Naive B cell (primary cell): ENCODE data around the gene TP53BP2. TPM values are rescaled to one million over a fixed set of nuclear protein-coding genes. Genes with fewer than 3 reads are reported as not detected.
A peak's percentile ranks its signal among the peaks of the same experiment; 100 is the strongest.

Experiments
- ATAC-seq, 2 donors: fragments of 150-1000 bp; cut with Tn5 transposase; 2 replicates each; pipeline ENCODE4 v1.10.0; 2021; ENCODE audit warnings: low read depth in 2 of 2, mild to moderate bottlenecking in 2 of 2, moderate library complexity in 2 of 2
- DNase-seq: peaks from one replicate; pipeline ENCODE4 v3.0.0; 2022
- H3K27ac Mint-ChIP-seq, 6 donors: one replicate each; pipeline ENCODE4 v1.8.0; 2020 to 2022; ENCODE audit warnings: mild to moderate bottlenecking in 6 of 6, mixed read lengths in 6 of 6, moderate library complexity in 5 of 6, inconsistent platforms in 2 of 6
- H3K27me3 Mint-ChIP-seq, 3 donors: one replicate each; pipeline ENCODE4 v1.8.0; 2021 to 2022; ENCODE audit warnings: mixed read lengths in 3 of 3, mild to moderate bottlenecking in 1 of 3
- H3K36me3 Mint-ChIP-seq, 2 donors: one replicate each; pipeline ENCODE4 v1.8.0; 2020 to 2022; ENCODE audit warnings: mixed read lengths in 2 of 2, inconsistent platforms in 1 of 2, mild to moderate bottlenecking in 1 of 2
- H3K4me1 Mint-ChIP-seq, 3 donors: one replicate each; pipeline ENCODE4 v1.8.0; 2020 to 2022; ENCODE audit warnings: mixed read lengths in 3 of 3, inconsistent platforms in 1 of 3, mild to moderate bottlenecking in 1 of 3, moderate library complexity in 1 of 3
- H3K4me3 Mint-ChIP-seq, 8 donors: one replicate each; pipeline ENCODE4 v1.8.0; 2020 to 2022; ENCODE audit warnings: mild to moderate bottlenecking in 8 of 8, mixed read lengths in 8 of 8, moderate library complexity in 8 of 8, inconsistent platforms in 2 of 8
- H3K9me3 Mint-ChIP-seq, 7 donors: one replicate each; pipeline ENCODE4 v1.8.0; 2020 to 2022; ENCODE audit warnings: mixed read lengths in 7 of 7, mild to moderate bottlenecking in 5 of 7, inconsistent platforms in 2 of 7, moderate library complexity in 1 of 7
- polyA plus RNA-seq, 6 donors: library from polyadenylated mRNA; unstranded; fragments of 300-500 nt; fragmentation: Illumina TruSeq; gene quantifications; one replicate each; pipeline ENCODE4 v1.2.3, GENCODE V29; 2021; ENCODE audit warnings: low read depth in 6 of 6

The TP53BP2 gene
- polyA plus RNA-seq, 6 donors from 2014 or later, result 2.8 to 15.5 (median 12.9) TPM

DNA sequence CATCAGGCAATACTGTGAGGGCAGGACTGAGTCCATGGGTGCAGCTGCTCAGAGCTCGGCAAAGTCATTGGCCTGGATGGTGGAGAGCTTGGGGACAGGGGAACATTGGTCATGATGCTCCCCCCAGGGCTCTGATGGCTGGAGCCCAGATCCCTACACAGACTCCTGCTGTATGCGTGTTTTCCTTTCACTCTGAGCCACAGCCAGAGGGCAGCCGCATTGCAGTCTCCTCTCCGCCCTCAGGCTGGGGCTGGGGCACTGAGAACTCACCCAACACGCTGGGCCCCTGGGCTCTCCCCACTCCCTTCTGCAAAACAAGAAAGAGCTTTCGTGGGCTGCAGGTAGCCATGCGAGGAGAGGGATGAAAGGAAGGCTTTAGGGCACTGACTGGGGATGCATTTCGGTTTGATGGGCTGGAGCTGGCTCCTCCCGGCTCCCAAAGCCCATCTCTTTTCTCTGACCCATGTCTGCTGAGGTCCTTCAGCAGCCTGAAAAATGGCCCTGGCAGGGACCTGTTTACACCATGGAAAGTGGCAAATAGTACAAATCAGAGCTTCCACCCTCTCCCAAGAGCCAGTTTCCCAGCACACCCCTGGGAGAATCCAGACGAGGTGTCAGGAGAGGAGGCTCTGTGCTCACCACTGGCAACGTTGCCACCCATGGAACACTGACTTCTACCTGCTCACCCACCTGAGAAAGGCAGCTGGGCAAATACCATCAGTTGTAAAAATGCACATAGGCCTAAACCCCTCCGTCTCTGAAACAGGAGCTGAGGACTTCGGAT, 89.6 kb downstream of the TP53BP2 start:
- ATAC-seq (no peak), DNase-seq (no peak)
- Mint-ChIP-seq H3K4me3 (no peak overlapping the region), H3K36me3 (peaks cover 7 to 15% of the 10 kb centered on the region in 2 donors), H3K9me3 (no peaks in the 10 kb centered on the region), H3K27ac (no peak overlapping the region), H3K27me3 (no peaks in the 10 kb centered on the region), H3K4me1 (no peaks in the 10 kb centered on the region)

GRCh38 chr1:223755432-223755792, 90.3 kb downstream of the TP53BP2 start:
- Mint-ChIP-seq H3K9me3 (no peaks in the 10 kb centered on the region), H3K27ac (no peak overlapping the region), H3K36me3 (peaks cover 7 to 15% of the 10 kb centered on the region in 2 donors)

GRCh38 chr1:223754681-223755431, 90.9 kb downstream of the TP53BP2 start:
- H3K4me1 Mint-ChIP-seq, result no peaks in the 10 kb centered on the region
- DNase-seq (no peak), ATAC-seq (no peak)
- peak overlapping the region in 1 of 6 donors; percentile 80 for H3K27ac Mint-ChIP-seq
- no peaks in the 10 kb centered on the region for H3K27me3 Mint-ChIP-seq
- H3K9me3 Mint-ChIP-seq, result no peaks in the 10 kb centered on the region
- peaks cover 7 to 15% of the 10 kb centered on the region in 2 donors for H3K36me3 Mint-ChIP-seq
- no peak overlapping the region for H3K4me3 Mint-ChIP-seq

More at GRCh38 chr1:223755432-223755792, 90.3 kb downstream of the TP53BP2 start:
- ATAC-seq (no peak), DNase-seq (no peak)
- H3K4me1 Mint-ChIP-seq, result no peaks in the 10 kb centered on the region
- no peak overlapping the region for H3K4me3 Mint-ChIP-seq
- H3K27me3 Mint-ChIP-seq, result no peaks in the 10 kb centered on the region

DNA sequence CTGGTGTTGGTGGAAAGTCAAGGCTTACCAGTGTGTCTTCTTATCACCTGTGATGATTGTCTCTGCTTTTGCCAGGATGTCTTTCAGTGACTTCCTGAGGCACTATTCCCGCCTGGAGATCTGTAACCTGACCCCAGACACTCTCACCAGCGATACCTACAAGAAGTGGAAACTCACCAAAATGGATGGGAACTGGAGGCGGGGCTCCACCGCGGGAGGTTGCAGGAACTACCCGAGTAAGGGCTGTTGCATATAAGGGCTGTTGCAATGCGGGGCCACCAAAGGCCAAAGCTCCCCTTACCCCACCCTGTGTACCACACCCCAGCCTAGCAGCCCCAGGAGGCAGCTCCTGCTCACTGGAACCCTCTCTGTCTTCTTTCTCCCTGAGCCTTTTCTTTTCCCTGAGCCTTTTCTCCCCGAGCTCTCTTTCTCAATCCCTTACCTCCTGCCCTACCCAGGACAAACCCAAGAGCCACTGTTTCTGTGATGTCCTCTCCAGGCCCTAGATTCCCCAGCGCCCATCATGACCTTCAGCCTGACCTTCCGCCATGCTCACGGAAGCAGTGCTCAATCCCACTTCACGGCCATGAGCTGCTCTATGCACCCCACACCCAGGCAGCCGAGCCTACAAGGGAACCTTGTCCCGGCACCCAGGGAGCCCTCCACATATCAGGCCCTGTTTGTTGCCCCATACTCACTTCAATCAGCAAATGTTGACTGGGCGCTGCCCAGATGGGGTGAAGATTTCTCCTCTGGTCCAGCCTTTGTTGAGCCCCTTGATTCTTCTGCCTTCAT, 92.8 kb downstream of the TP53BP2 start:
- DNase-seq (no peak), ATAC-seq (no peak)
- Mint-ChIP-seq H3K27ac (peak overlapping the region in 2 of 6 donors; percentile 66 to 85), H3K36me3 (peaks cover 7 to 15% of the 10 kb centered on the region in 2 donors), H3K27me3 (no peaks in the 10 kb centered on the region), H3K4me1 (peaks cover 0 to 7% (median 0%) of the 10 kb centered on the region in 3 donors), H3K4me3 (no peak overlapping the region), H3K9me3 (no peaks in the 10 kb centered on the region)

GRCh38 chr1:223751696-223752095, 94.1 kb downstream of the TP53BP2 start:
- no peaks in the 10 kb centered on the region for H3K27me3 Mint-ChIP-seq
- peak overlapping the region in 2 of 6 donors; percentile 44 to 76 for H3K27ac Mint-ChIP-seq
- peaks cover 0 to 7% (median 0%) of the 10 kb centered on the region in 3 donors for H3K4me1 Mint-ChIP-seq
- no peaks in the 10 kb centered on the region for H3K9me3 Mint-ChIP-seq
- peaks cover 7 to 15% of the 10 kb centered on the region in 2 donors for H3K36me3 Mint-ChIP-seq
- DNase-seq (no peak), ATAC-seq (no peak)
- peak overlapping the region in 2 of 8 donors; percentile 4 to 41 for H3K4me3 Mint-ChIP-seq

DNA sequence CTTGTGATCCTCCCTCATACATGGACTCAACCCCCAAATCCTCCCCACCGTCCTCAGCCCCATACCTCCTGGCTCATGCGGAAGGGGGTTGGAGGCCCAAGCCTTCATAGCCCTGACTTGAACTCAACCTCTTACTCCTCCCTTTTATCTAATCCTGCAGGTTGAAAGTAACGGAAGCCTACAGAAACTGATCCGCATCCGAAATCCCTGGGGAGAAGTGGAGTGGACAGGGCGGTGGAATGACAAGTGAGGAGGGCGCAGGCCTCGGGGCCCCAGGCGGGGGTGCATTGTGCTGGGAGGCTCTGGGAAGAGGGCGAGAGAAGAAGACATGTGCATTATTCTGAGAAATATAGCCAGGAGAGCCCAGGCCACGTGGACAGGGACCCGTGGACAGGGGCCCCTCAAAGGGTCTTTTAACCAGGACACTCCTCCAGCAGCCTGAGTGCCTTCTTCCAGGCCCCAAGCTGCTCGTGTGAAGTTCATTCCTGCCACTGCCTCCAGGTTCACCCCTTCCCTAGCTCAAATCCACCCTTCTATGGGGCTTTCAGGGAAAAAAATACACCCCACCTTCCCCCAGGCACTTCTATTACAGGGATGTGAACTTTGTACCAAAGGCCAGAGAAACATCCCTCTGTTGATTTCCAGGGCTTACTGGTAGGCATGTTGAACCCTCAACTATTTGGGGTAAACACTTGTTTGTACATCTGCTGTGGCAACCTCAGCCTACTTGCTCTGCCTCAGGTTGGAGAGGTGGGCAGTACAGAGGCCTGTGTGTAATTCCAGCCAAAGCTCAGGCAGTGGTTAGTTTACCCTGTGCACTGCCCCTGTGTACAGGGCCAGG, 94.8 kb downstream of the TP53BP2 start:
- peaks cover 7 to 15% of the 10 kb centered on the region in 2 donors for H3K36me3 Mint-ChIP-seq
- peak overlapping the region in 2 of 8 donors; percentile 41 to 68 for H3K4me3 Mint-ChIP-seq
- no peaks in the 10 kb centered on the region for H3K27me3 Mint-ChIP-seq
- no peaks in the 10 kb centered on the region for H3K9me3 Mint-ChIP-seq
- ATAC-seq, result no peak
- peaks cover 0 to 7% (median 0%) of the 10 kb centered on the region in 3 donors for H3K4me1 Mint-ChIP-seq
- H3K27ac Mint-ChIP-seq, result no peak overlapping the region
- no peak for DNase-seq

- H3K9me3 Mint-ChIP-seq, result no peaks in the 10 kb centered on the region
- H3K36me3 Mint-ChIP-seq, result peaks cover 7 to 15% of the 10 kb centered on the region in 2 donors
- H3K27me3 Mint-ChIP-seq, result no peaks in the 10 kb centered on the region
- ATAC-seq (peak; percentile 84 to 93), DNase-seq (peak; percentile 62)
- peak overlapping the region; percentile 58 to 91 (median 80) for H3K4me3 Mint-ChIP-seq
- H3K4me1 Mint-ChIP-seq, result peaks cover 0 to 7% (median 0%) of the 10 kb centered on the region in 3 donors
- H3K27ac Mint-ChIP-seq, result no peak overlapping the region
Measured at GRCh38 chr1:223748773-223749733, 96.7 kb downstream of the TP53BP2 start.

- peak overlapping the region in 7 of 8 donors; percentile 58 to 91 (median 80) for H3K4me3 Mint-ChIP-seq
Measured at GRCh38 chr1:223748405-223748772, 97.4 kb downstream of the TP53BP2 start.

DNA sequence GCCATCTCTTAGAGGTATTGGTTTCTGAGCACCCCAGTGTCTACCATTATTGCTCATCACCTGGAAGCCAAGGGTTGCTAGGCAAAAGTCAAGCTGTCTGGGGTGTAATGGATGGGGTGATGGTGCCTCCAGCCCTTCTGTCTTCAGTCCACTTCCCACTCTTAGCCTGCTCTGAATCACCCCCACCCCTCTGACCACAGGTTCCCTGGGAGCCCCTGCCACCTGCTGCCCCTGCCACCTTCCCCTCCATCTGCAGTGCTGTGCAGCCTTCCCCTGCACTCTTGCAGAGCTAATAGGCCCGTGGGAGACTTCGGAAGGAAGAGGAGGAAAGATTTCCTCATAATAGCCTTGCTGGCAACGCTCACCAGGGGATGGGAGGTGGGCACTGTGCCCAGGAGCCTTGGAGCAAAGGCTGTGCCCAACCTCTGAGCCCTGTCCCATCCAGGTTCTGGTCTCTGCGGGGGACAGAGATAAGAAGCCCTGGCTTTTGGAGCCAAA, 97.9 kb downstream of the TP53BP2 start:
- H3K27ac Mint-ChIP-seq, result no peak overlapping the region
- H3K4me3 Mint-ChIP-seq, result peak overlapping the region in 6 of 8 donors; percentile 58 to 88 (median 78)
- peaks cover 0 to 2% (median 0%) of the 10 kb centered on the region in 7 donors for H3K9me3 Mint-ChIP-seq
- H3K4me1 Mint-ChIP-seq, result peaks cover 0 to 7% (median 0%) of the 10 kb centered on the region in 3 donors
- H3K36me3 Mint-ChIP-seq, result peaks cover 2 to 10% of the 10 kb centered on the region in 2 donors
- DNase-seq, result no peak
- ATAC-seq, result no peak
- no peaks in the 10 kb centered on the region for H3K27me3 Mint-ChIP-seq

More at GRCh38 chr1:223748405-223748772, 97.4 kb downstream of the TP53BP2 start:
- no peak overlapping the region for H3K27ac Mint-ChIP-seq
- peaks cover 0 to 7% (median 0%) of the 10 kb centered on the region in 3 donors for H3K4me1 Mint-ChIP-seq
- no peak for ATAC-seq
- H3K27me3 Mint-ChIP-seq, result no peaks in the 10 kb centered on the region
- no peaks in the 10 kb centered on the region for H3K9me3 Mint-ChIP-seq
- DNase-seq, result no peak
- peaks cover 7 to 15% of the 10 kb centered on the region in 2 donors for H3K36me3 Mint-ChIP-seq

- DNase-seq, result no peak
- H3K9me3 Mint-ChIP-seq, result peaks cover 0 to 2% (median 0%) of the 10 kb centered on the region in 7 donors
- ATAC-seq, result no peak
- H3K4me1 Mint-ChIP-seq, result peaks cover 0 to 7% (median 0%) of the 10 kb centered on the region in 3 donors
- no peaks in the 10 kb centered on the region for H3K36me3 Mint-ChIP-seq
- peak overlapping the region in 1 of 6 donors; percentile 13 for H3K27ac Mint-ChIP-seq
- H3K27me3 Mint-ChIP-seq, result no peaks in the 10 kb centered on the region
- no peak overlapping the region for H3K4me3 Mint-ChIP-seq
Measured at GRCh38 chr1:223745731-223746130, 100.0 kb downstream of the TP53BP2 start.

DNA sequence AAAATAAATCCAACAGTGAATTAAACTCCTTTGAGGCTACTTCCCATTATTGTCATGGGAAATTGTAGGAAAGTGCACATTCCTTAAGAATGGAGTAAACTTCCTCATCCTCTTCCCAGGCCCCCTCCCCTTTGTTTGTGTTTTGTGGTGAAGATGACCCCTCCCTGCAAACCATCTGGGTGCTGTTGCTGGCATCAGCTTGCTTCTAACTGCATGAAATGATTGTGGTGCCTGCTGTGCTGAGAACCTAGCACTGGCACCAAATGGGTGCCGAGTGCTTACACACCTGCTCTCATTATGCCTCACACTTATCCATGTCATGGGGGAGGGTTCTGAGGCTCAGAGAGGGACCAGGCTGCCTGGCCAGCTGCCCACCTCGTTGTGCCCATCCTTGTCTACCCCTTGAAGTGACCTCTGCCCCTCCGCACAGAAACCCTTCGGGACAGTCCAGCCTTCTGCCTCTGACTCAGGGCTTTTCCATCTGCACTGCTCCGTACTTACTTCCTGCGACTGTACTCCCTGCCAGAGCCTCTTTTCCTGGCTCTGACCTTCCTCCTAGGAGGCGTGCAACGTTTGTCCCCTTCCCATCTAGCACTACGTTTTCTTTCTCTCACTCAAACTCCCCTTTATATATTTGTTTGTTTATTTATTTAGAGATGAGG, 102.8 kb downstream of the TP53BP2 start:
- DNase-seq, result no peak
- Mint-ChIP-seq H3K4me3 (no peak overlapping the region), H3K9me3 (peaks cover 0 to 2% (median 0%) of the 10 kb centered on the region in 7 donors), H3K4me1 (no peaks in the 10 kb centered on the region), H3K27me3 (no peaks in the 10 kb centered on the region), H3K36me3 (no peaks in the 10 kb centered on the region), H3K27ac (peak overlapping the region in 1 of 6 donors; percentile 72)
- ATAC-seq, result no peak
